KBM-7 (cell line): ENCODE measurements around the gene MAP2K7.
"Not testable (repeated sequence)": the region's sequence is repeated elsewhere in the genome, so short reads cannot be mapped to it uniquely, and the experiment has no call there.

Experiments used
- DNase-seq: peaks from one replicate; pipeline ENCODE4 v3.0.0-alpha.2; 2015
- in situ Hi-C: fragments of 300-500 bp; cut with MboI; formaldehyde crosslinking; loops from 2 replicates; pipeline ENCODE4 v1.14.3; 2020; ENCODE audit warnings: low sequenced_read_pairs, low pct_unique_long_range_greater_than_20kb, mixed read lengths

The MAP2K7 gene

GRCh38 chr19:7879111-7879807 is 24.4 kb upstream of the MAP2K7 start:
- in situ Hi-C loops: no loop called here
- no peak for DNase-seq

- DNase-seq: no peak
- in situ Hi-C loops: no loop called here
Observed at GRCh38 chr19:7879836-7880235, 23.8 kb upstream of the MAP2K7 start.

- no peak for DNase-seq
- in situ Hi-C loops: no loop called here
Observed at GRCh38 chr19:7881910-7882309, 21.8 kb upstream of the MAP2K7 start.

- DNase-seq: no peak
- in situ Hi-C loops: no loop called here
Observed at GRCh38 chr19:7883105-7883504, 20.6 kb upstream of the MAP2K7 start.

GRCh38 chr19:7883796-7884570 is 19.7 kb upstream of the MAP2K7 start:
- no peak for DNase-seq
- in situ Hi-C loops: no loop called here

- in situ Hi-C loops: no loop called here
- no peak for DNase-seq
Observed at GRCh38 chr19:7885818-7886217, 17.9 kb upstream of the MAP2K7 start.

GRCh38 chr19:7887408-7888144 is 16.1 kb upstream of the MAP2K7 start:
- DNase-seq: no peak
- in situ Hi-C loops: no loop called here

GRCh38 chr19:7888145-7888825 is 15.4 kb upstream of the MAP2K7 start, which contains the start of gene LRRC8E:
Gene LRRC8E, plus strand, starts transcription at chr19:7888510. Its CDS starts 7,094 bp downstream, at chr19:7895604.
- no peak for DNase-seq

GRCh38 chr19:7888826-7889217 is 14.9 kb upstream of the MAP2K7 start:
- in situ Hi-C loops: no loop called here
- no peak for DNase-seq

More at GRCh38 chr19:7888145-7888825, 15.4 kb upstream of the MAP2K7 start, which contains the start of gene LRRC8E:
- in situ Hi-C loops: no loop called here

- DNase-seq, in situ Hi-C loops: not testable (repeated sequence)
Observed at GRCh38 chr19:7893362-7894101, 10.1 kb upstream of the MAP2K7 start.

GRCh38 chr19:7894612-7895309 is 8.9 kb upstream of the MAP2K7 start:
- in situ Hi-C loops: no loop called here

GRCh38 chr19:7895565-7895964 is 8.1 kb upstream of the MAP2K7 start:
- in situ Hi-C loops: no loop called here
- no peak for DNase-seq

More at GRCh38 chr19:7894612-7895309, 8.9 kb upstream of the MAP2K7 start:
- DNase-seq: no peak

GRCh38 chr19:7897292-7897691 is 6.4 kb upstream of the MAP2K7 start:
- no peak for DNase-seq
- in situ Hi-C loops: no loop called here

GRCh38 chr19:7898967-7899366 is 4.7 kb upstream of the MAP2K7 start:
- in situ Hi-C loops: no loop called here
- no peak for DNase-seq

- in situ Hi-C loops: no loop called here
- no peak for DNase-seq
Observed at GRCh38 chr19:7899751-7900378, 3.8 kb upstream of the MAP2K7 start.

- DNase-seq: no peak
- in situ Hi-C loops: no loop called here
Observed at GRCh38 chr19:7900401-7900870, 3.2 kb upstream of the MAP2K7 start.

GRCh38 chr19:7900931-7901330 is 2.7 kb upstream of the MAP2K7 start:
- in situ Hi-C loops: no loop called here
- no peak for DNase-seq

- no peak for DNase-seq
- in situ Hi-C loops: no loop called here
Observed at GRCh38 chr19:7901337-7901736, 2.3 kb upstream of the MAP2K7 start.
